CD4-positive, alpha-beta T cell treated with Interleukin-17A for 4 hours (primary cell): ENCODE data around the gene CEACAM3.
A peak's percentile ranks its signal among the peaks of the same experiment; 100 is the strongest.

Source experiments
- DNase-seq: peaks from one replicate; pipeline ENCODE4 v3.0.0-alpha.2; 2020; ENCODE audit warnings: mixed read lengths

CEACAM3 gene

GRCh38 chr19:41793414-41793727, 3.0 kb upstream of the CEACAM3 start:
- DNase-seq: no peak

GRCh38 chr19:41795031-41795461, 1.3 kb upstream of the CEACAM3 start:
- peak; percentile 73 for DNase-seq

- DNase-seq: no peak
Measured at GRCh38 chr19:41796901-41797300, 514 bp downstream of the CEACAM3 start.

GRCh38 chr19:41799444-41800000, 3.1 kb downstream of the CEACAM3 start:
- DNase-seq: no peak

- no peak for DNase-seq
Measured at GRCh38 chr19:41801031-41801430, 4.6 kb downstream of the CEACAM3 start.

- DNase-seq: no peak
Measured at GRCh38 chr19:41801792-41802211, 5.4 kb downstream of the CEACAM3 start.

- no peak for DNase-seq
Measured at GRCh38 chr19:41802770-41803169, 6.4 kb downstream of the CEACAM3 start.

GRCh38 chr19:41804336-41804735, 7.9 kb downstream of the CEACAM3 start:
- no peak for DNase-seq

- no peak for DNase-seq
Measured at GRCh38 chr19:41807176-41807575, 10.8 kb downstream of the CEACAM3 start.

GRCh38 chr19:41808663-41809566, 12.5 kb downstream of the CEACAM3 start:
- DNase-seq: no peak

- DNase-seq: no peak
Measured at GRCh38 chr19:41810301-41810700, 13.9 kb downstream of the CEACAM3 start.

GRCh38 chr19:41811036-41811435, 14.6 kb downstream of the CEACAM3 start:
- no peak for DNase-seq

- DNase-seq: no peak
Measured at GRCh38 chr19:41811981-41812380, 15.6 kb downstream of the CEACAM3 start.

- no peak for DNase-seq
Measured at GRCh38 chr19:41813911-41814310, 17.5 kb downstream of the CEACAM3 start.

- no peak for DNase-seq
Measured at GRCh38 chr19:41815301-41815700, 18.9 kb downstream of the CEACAM3 start.

- no peak for DNase-seq
Measured at GRCh38 chr19:41816761-41817160, 20.4 kb downstream of the CEACAM3 start.

GRCh38 chr19:41821003-41821735, 24.8 kb downstream of the CEACAM3 start:
- peak; percentile 51 for DNase-seq

- no peak for DNase-seq
Measured at GRCh38 chr19:41837981-41838708, 41.8 kb downstream of the CEACAM3 start.

GRCh38 chr19:41839211-41839610, 42.8 kb downstream of the CEACAM3 start:
- no peak for DNase-seq

GRCh38 chr19:41843371-41843770, 47.0 kb downstream of the CEACAM3 start:
- DNase-seq: no peak

- DNase-seq: no peak
Measured at GRCh38 chr19:41844601-41845000, 48.2 kb downstream of the CEACAM3 start, which contains the start of gene LYPD4. Gene LYPD4, minus strand, starts transcription at chr19:41844683. Its CDS starts 5,398 bp downstream, at chr19:41839285.

GRCh38 chr19:41845001-41845050, 48.4 kb downstream of the CEACAM3 start, which contains the start of gene DMRTC2:
Gene DMRTC2, plus strand, starts transcription at chr19:41845042. Its CDS starts 2,387 bp downstream, at chr19:41847429.
- no peak for DNase-seq

GRCh38 chr19:41845051-41845590, 48.7 kb downstream of the CEACAM3 start:
- no peak for DNase-seq
